ENCODE measurements around the gene CASP3.

CASP3 gene

DNA sequence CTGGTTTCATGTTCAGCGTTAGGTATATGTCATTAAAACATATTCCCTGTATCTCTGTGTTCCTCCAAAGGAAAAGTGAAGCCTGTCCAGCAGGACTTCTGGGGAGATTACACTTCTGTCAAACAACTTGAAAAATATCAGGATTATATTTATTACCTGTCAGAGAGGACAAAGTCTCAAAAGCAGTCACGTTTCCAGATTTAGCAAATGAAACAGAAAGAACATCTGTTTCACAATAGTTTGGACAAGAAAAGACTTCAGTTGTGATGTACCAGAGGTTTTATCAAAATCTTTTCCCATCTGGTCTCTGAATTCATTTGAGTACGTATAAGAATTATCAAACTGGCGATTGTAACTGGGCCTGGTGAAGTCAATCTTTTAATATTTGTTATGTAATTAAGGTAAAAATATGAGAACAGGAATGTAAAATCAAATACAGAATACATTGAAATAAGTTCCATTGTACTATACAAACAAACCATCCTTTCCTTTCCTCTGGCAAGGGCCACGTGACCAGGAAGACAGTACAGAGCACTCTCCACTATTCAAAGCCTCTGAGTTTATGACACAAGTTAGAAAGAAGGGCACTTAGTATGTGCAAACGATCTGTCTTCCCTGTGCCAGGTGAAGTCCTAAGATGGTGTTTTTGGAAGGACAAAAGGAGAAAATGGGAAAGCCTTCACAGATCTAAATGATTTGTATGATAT lies 3.2 kb downstream of the CASP3 start:
- H3K4me3 ChIP-seq (replicated peaks; ENCODE audit: low read depth, low read length) = no peak overlapping the region
- TF ChIP-seq, protein P1, sequence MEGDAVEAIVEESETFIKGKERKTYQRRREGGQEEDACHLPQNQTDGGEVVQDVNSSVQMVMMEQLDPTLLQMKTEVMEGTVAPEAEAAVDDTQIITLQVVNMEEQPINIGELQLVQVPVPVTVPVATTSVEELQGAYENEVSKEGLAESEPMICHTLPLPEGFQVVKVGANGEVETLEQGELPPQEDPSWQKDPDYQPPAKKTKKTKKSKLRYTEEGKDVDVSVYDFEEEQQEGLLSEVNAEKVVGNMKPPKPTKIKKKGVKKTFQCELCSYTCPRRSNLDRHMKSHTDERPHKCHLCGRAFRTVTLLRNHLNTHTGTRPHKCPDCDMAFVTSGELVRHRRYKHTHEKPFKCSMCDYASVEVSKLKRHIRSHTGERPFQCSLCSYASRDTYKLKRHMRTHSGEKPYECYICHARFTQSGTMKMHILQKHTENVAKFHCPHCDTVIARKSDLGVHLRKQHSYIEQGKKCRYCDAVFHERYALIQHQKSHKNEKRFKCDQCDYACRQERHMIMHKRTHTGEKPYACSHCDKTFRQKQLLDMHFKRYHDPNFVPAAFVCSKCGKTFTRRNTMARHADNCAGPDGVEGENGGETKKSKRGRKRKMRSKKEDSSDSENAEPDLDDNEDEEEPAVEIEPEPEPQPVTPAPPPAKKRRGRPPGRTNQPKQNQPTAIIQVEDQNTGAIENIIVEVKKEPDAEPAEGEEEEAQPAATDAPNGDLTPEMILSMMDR (IDR thresholded peaks at IDR 0.05; ENCODE audit: low read depth, low read length, missing control alignments) = no peak
- no peak for DNase-seq (ENCODE audit: extremely low read depth, low read depth)

DNA sequence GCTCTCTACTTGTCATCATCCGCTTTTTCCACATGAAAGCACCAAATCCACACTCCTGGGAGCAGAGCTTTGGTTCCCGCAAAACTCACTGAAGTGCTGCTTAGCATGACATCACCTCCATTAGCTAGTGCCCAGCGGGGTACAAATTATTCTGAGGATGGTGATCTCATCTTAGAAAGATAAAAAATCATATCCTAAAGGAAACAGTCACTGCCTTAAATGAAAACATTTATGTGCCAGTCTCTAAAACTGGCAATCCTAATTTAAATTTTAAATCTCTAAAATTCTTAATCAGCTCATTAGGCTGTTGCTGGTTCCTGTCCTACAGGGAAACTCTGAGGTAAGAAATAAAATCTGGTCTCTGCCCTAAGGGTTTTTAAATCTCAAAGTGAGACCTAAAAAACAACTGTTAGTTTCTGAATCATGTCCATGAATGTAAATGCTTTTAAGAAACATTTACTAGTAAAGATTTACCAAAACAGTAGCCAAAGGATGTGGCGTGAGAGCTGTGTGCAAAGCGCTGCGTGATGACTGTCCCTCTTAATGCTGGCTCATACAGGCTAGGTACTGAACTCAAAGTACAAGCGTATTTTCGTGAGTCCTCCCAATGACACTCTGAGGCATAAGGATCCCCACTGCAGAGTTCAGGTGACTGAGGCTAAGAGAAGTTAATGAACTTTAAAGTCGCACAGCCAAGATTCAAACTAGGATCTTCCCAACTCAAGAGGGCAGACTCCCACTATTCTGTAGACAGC lies 4.5 kb downstream of the CASP3 start:
- TF ChIP-seq, protein P1 (IDR thresholded peaks at IDR 0.05; ENCODE audit: low read depth, low read length, missing control alignments) = no peak
- DNase-seq (ENCODE audit: extremely low read depth, low read depth) = no peak
- no peak overlapping the region for H3K4me3 ChIP-seq (replicated peaks; ENCODE audit: low read depth, low read length)

GRCh38 chr4:184643731-184644130 lies 5.5 kb downstream of the CASP3 start:
- TF ChIP-seq, protein P1 (IDR thresholded peaks at IDR 0.05; ENCODE audit: low read depth, low read length, missing control alignments) = no peak
- no peak for DNase-seq (ENCODE audit: extremely low read depth, low read depth)
- no peak overlapping the region for H3K4me3 ChIP-seq (replicated peaks; ENCODE audit: low read depth, low read length)

DNA sequence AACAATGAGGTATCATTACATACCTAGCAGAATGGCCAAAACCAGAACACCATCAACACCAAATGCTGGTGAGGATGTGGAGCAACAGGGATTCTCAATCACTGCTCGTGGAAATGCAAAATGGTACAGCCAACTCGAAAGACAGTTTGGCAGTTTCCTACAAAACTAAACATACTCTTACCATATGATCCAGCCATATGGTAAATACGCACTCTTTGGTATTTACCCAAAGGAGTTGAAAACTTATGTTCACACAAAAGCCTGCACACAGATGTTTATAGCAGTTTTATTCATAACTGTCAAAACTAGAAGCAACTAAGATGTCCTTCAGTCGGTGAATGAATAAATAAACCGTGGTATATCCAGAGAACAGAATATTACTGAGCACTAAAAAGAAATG lies 7.8 kb downstream of the CASP3 start:
- H3K4me3 ChIP-seq (replicated peaks; ENCODE audit: low read depth, low read length) = no peak overlapping the region
- no peak for DNase-seq (ENCODE audit: extremely low read depth, low read depth)
- TF ChIP-seq, protein P1 (IDR thresholded peaks at IDR 0.05; ENCODE audit: low read depth, low read length, missing control alignments) = no peak

DNA sequence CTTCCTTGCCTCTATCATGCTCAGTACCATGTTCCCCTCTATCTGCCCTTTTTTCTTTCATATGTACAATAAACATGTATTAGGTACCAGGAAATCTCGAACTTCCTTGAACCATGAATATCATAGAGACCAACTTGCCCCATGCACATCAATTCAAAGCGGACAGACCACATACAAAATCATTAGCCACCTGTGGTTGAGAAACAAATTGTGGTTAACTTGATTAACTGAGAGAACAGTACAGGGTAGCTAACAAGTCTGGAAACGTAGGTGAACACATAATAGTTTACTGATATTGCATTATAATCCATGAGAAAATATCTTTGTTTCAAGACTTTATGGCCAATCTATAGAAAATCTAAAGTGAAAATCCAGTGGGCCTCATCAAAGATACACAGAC lies 8.2 kb downstream of the CASP3 start:
- no peak for DNase-seq (ENCODE audit: extremely low read depth, low read depth)
- TF ChIP-seq, protein P1 (IDR thresholded peaks at IDR 0.05; ENCODE audit: low read depth, low read length, missing control alignments) = no peak
- H3K4me3 ChIP-seq (replicated peaks; ENCODE audit: low read depth, low read length) = no peak overlapping the region

GRCh38 chr4:184636897-184637296 lies 12.3 kb downstream of the CASP3 start:
- H3K4me3 ChIP-seq (replicated peaks; ENCODE audit: low read depth, low read length) = no peak overlapping the region
- no peak for DNase-seq (ENCODE audit: extremely low read depth, low read depth)
- TF ChIP-seq, protein P1 (IDR thresholded peaks at IDR 0.05; ENCODE audit: low read depth, low read length, missing control alignments) = no peak
